ENCODE data around the gene SLCO2A1.

SLCO2A1 gene

GRCh38 chr3:134061401-134061800, 31.7 kb upstream of the SLCO2A1 start:
- no peak for DNase-seq

GRCh38 chr3:134060561-134061385, 31.0 kb upstream of the SLCO2A1 start:
- DNase-seq = no peak

GRCh38 chr3:134059671-134060560, 30.2 kb upstream of the SLCO2A1 start:
- no peak for DNase-seq

- no peak for DNase-seq
Observed at GRCh38 chr3:134059035-134059601, 29.4 kb upstream of the SLCO2A1 start.

- no peak for DNase-seq
Observed at GRCh38 chr3:134057654-134058110, 28.0 kb upstream of the SLCO2A1 start.

- DNase-seq = no peak
Observed at GRCh38 chr3:134057006-134057653, 27.4 kb upstream of the SLCO2A1 start.

GRCh38 chr3:134056464-134056891, 26.8 kb upstream of the SLCO2A1 start:
- DNase-seq = no peak

GRCh38 chr3:134055661-134056060, 25.9 kb upstream of the SLCO2A1 start:
- no peak for DNase-seq

GRCh38 chr3:134054881-134055280, 25.2 kb upstream of the SLCO2A1 start:
- no peak for DNase-seq

GRCh38 chr3:134054231-134054630, 24.5 kb upstream of the SLCO2A1 start:
- DNase-seq = no peak

- no peak for DNase-seq
Observed at GRCh38 chr3:134052370-134052769, 22.6 kb upstream of the SLCO2A1 start.

- no peak for DNase-seq
Observed at GRCh38 chr3:134049676-134050075, 20.0 kb upstream of the SLCO2A1 start.

- DNase-seq = no peak
Observed at GRCh38 chr3:134048278-134048996, 18.7 kb upstream of the SLCO2A1 start.

GRCh38 chr3:134044459-134044858, 14.7 kb upstream of the SLCO2A1 start:
- no peak for DNase-seq

- DNase-seq = no peak
Observed at GRCh38 chr3:134040066-134040465, 10.3 kb upstream of the SLCO2A1 start.

- DNase-seq = no peak
Observed at GRCh38 chr3:134039161-134039862, 9.6 kb upstream of the SLCO2A1 start.

- DNase-seq = no peak
Observed at GRCh38 chr3:134038716-134039115, 9.0 kb upstream of the SLCO2A1 start.

GRCh38 chr3:134038071-134038491, 8.4 kb upstream of the SLCO2A1 start:
- DNase-seq = no peak

- DNase-seq = no peak
Observed at GRCh38 chr3:134037168-134037567, 7.4 kb upstream of the SLCO2A1 start.

- DNase-seq = no peak
Observed at GRCh38 chr3:134036291-134036690, 6.6 kb upstream of the SLCO2A1 start.
